ENCODE results near the gene EVA1A. TPM values are rescaled to one million over a fixed set of nuclear protein-coding genes. Genes with fewer than 3 reads are reported as not detected.
A peak's percentile ranks its signal among the peaks of the same experiment; 100 is the strongest.

Gene EVA1A
- total RNA-seq, 1 donor from 2014 or later, result 19.9 TPM

GRCh38 chr2:75564026-75564688 lies 3.4 kb upstream of the EVA1A start:
- Mint-ChIP-seq H3K36me3 (ENCODE audit: low read depth, unreplicated experiment) (no peaks in the 10 kb centered on the region), H3K27me3 (ENCODE audit: unreplicated experiment) (peaks cover 7% of the 10 kb centered on the region), H3K4me3 (ENCODE audit: unreplicated experiment) (no peak overlapping the region)

GRCh38 chr2:75563591-75563990 lies 2.9 kb upstream of the EVA1A start:
- peaks cover 27% of the 10 kb centered on the region for H3K4me1 Mint-ChIP-seq (ENCODE audit: unreplicated experiment)
- H3K36me3 Mint-ChIP-seq (ENCODE audit: low read depth, unreplicated experiment), result no peaks in the 10 kb centered on the region
- no peak overlapping the region for H3K4me3 Mint-ChIP-seq (ENCODE audit: unreplicated experiment)
- peaks cover 6% of the 10 kb centered on the region for H3K27me3 Mint-ChIP-seq (ENCODE audit: unreplicated experiment)
- no peak for DNase-seq (ENCODE audit: low spot score)
- no peak for TF ChIP-seq CTCF (IDR thresholded peaks at IDR 0.05; ENCODE audit: unreplicated experiment)
- H3K9me3 Mint-ChIP-seq (ENCODE audit: unreplicated experiment), result no peaks in the 10 kb centered on the region
- H3K27ac Mint-ChIP-seq (ENCODE audit: unreplicated experiment), result no peak overlapping the region

More at GRCh38 chr2:75564026-75564688, 3.4 kb upstream of the EVA1A start:
- Mint-ChIP-seq H3K27ac (ENCODE audit: unreplicated experiment) (no peak overlapping the region), H3K4me1 (ENCODE audit: unreplicated experiment) (peaks cover 22% of the 10 kb centered on the region), H3K9me3 (ENCODE audit: unreplicated experiment) (no peaks in the 10 kb centered on the region)
- no peak for DNase-seq (ENCODE audit: low spot score)
- no peak for TF ChIP-seq CTCF (IDR thresholded peaks at IDR 0.05; ENCODE audit: unreplicated experiment)

- Mint-ChIP-seq H3K4me3 (ENCODE audit: unreplicated experiment) (peak overlapping the region; percentile 23), H3K4me1 (ENCODE audit: unreplicated experiment) (peaks cover 32% of the 10 kb centered on the region)
- no peak for TF ChIP-seq CTCF (IDR thresholded peaks at IDR 0.05; ENCODE audit: unreplicated experiment)
These were observed 1.8 kb upstream of the EVA1A start for GRCh38 chr2:75562513-75562864.

GRCh38 chr2:75561566-75562512 lies 1.1 kb upstream of the EVA1A start:
- no peak overlapping the region for H3K27ac Mint-ChIP-seq (ENCODE audit: unreplicated experiment)
- peaks cover 6% of the 10 kb centered on the region for H3K27me3 Mint-ChIP-seq (ENCODE audit: unreplicated experiment)
- no peak for TF ChIP-seq CTCF (IDR thresholded peaks at IDR 0.05; ENCODE audit: unreplicated experiment)
- H3K9me3 Mint-ChIP-seq (ENCODE audit: unreplicated experiment), result no peaks in the 10 kb centered on the region
- no peaks in the 10 kb centered on the region for H3K36me3 Mint-ChIP-seq (ENCODE audit: low read depth, unreplicated experiment)
- peak overlapping the region; percentile 97 for H3K4me3 Mint-ChIP-seq (ENCODE audit: unreplicated experiment)
- peaks cover 32% of the 10 kb centered on the region for H3K4me1 Mint-ChIP-seq (ENCODE audit: unreplicated experiment)
- DNase-seq (ENCODE audit: low spot score), result no peak

More at GRCh38 chr2:75562513-75562864, 1.8 kb upstream of the EVA1A start:
- DNase-seq (ENCODE audit: low spot score), result no peak
- peak overlapping the region; percentile 37 for H3K27ac Mint-ChIP-seq (ENCODE audit: unreplicated experiment)
- no peaks in the 10 kb centered on the region for H3K9me3 Mint-ChIP-seq (ENCODE audit: unreplicated experiment)
- peaks cover 6% of the 10 kb centered on the region for H3K27me3 Mint-ChIP-seq (ENCODE audit: unreplicated experiment)
- H3K36me3 Mint-ChIP-seq (ENCODE audit: low read depth, unreplicated experiment), result no peaks in the 10 kb centered on the region
